Caco-2 (cell line): Measurements from ENCODE around the gene SFRP5. TPM values are rescaled to one million over a fixed set of nuclear protein-coding genes. Genes with fewer than 3 reads are reported as not detected.

Experiments used
- BruUV-seq: library from RNA; stranded (reverse); fragments of 400-500 nt; replicated peaks from 2 replicates; lab custom pipeline; 2021; lab: Mats Ljungman, UMichigan
- CTCF ChIA-PET: fragments of 300-600 bp; sonication (Branson Sonifier 250); formaldehyde crosslinking; loops from one replicate; lab custom pipeline; 2022; ENCODE audit warnings: antibody characterized with exemption; lab: Charles Lee
- POLR2A ChIA-PET: fragments of 300-600 bp; sonication (Branson Sonifier 250); formaldehyde crosslinking; loops from one replicate; lab custom pipeline; 2022; ENCODE audit warnings: antibody characterized with exemption; lab: Charles Lee
- DNase-seq, 2 experiments: peaks; one replicate each; pipeline versions ENCODE4 v3.0.0 to v3.0.0-alpha.2; 2020 to 2022
- H3K27me3 ChIP-seq: replicated peaks from 2 replicates; pipeline ENCODE4 v1.6.0; 2011; ENCODE audit warnings: low read length; ENCODE audit not compliant: control insufficient read depth, insufficient read depth
- H3K36me3 ChIP-seq: 2 replicates; pipeline ENCODE4 v1.5.1; 2011; ENCODE audit warnings: low read length; ENCODE audit not compliant: control insufficient read depth, insufficient read depth
- H3K4me1 ChIP-seq: fragments of 250-450 bp; sonication (Bioruptor Pico); 2 replicates; pipeline ENCODE4 v1.5.1; 2020; ENCODE audit warnings: mild to moderate bottlenecking
- H3K4me3 ChIP-seq: 2 replicates; pipeline ENCODE4 v1.5.1; 2011; ENCODE audit warnings: low read depth, mild to moderate bottlenecking, control low read depth, low read length
- H3K9me3 ChIP-seq: fragments of 250-450 bp; sonication (Bioruptor Pico); 2 replicates; pipeline ENCODE4 v1.5.1; 2020; ENCODE audit warnings: mild to moderate bottlenecking, moderate library complexity
- H3K27ac Mint-ChIP-seq: one replicate; pipeline ENCODE4 v1.8.0; 2022; ENCODE audit warnings: mixed read lengths; ENCODE audit not compliant: unreplicated experiment
- H3K27me3 Mint-ChIP-seq: one replicate; pipeline ENCODE4 v1.8.0; 2022; ENCODE audit warnings: mixed read lengths; ENCODE audit not compliant: insufficient read depth, unreplicated experiment
- H3K36me3 Mint-ChIP-seq: one replicate; pipeline ENCODE4 v1.8.0; 2022; ENCODE audit warnings: mild to moderate bottlenecking, mixed read lengths; ENCODE audit not compliant: insufficient read depth, unreplicated experiment
- H3K4me1 Mint-ChIP-seq: one replicate; pipeline ENCODE4 v1.8.0; 2022; ENCODE audit warnings: low read depth, mixed read lengths; ENCODE audit not compliant: unreplicated experiment
- H3K4me3 Mint-ChIP-seq: one replicate; pipeline ENCODE4 v1.8.0; 2022; ENCODE audit warnings: mild to moderate bottlenecking, moderate library complexity, mixed read lengths; ENCODE audit not compliant: unreplicated experiment
- H3K9me3 Mint-ChIP-seq: one replicate; pipeline ENCODE4 v1.8.0; 2022; ENCODE audit warnings: mixed read lengths; ENCODE audit not compliant: unreplicated experiment
- intact Hi-C: fragments of 100-400 bp; cut with micrococcal nuclease; formaldehyde crosslinking; loops from one replicate; pipeline ENCODE4 v1.10.0; 2022; ENCODE audit not compliant: unreplicated experiment
- total RNA-seq: library from RNA; stranded (reverse); gene quantifications from 2 replicates; pipeline ENCODE4 v1.2.3, GENCODE V29; 2022
- TF ChIP-seq, protein P1 (sequence below), 2 experiments: fragments of 200-600 bp in 1 of 2; IDR thresholded peaks; 1 replicate in 1 of 2; 2 replicates in 1 of 2; pipeline versions ENCODE4 v1.5.1 to v1.8.0; 2011 to 2022; ENCODE audit warnings: antibody characterized with exemption in 1 of 2, control low read depth in 1 of 2, inconsistent platforms in 1 of 2, low read depth in 1 of 2, low read length in 1 of 2, mild to moderate bottlenecking in 1 of 2, moderate library complexity in 1 of 2; ENCODE audit not compliant: insufficient read depth in 1 of 2, severe bottlenecking in 1 of 2, unreplicated experiment in 1 of 2

Gene SFRP5
- total RNA-seq, 1 experiment from 2014 or later, result 1.1 TPM

GRCh38 chr10:97721871-97722780 is 49.7 kb downstream of the SFRP5 start:
- Mint-ChIP-seq H3K27me3 (no peaks in the 10 kb centered on the region), H3K36me3 (peaks cover 4% of the 10 kb centered on the region), H3K27ac (no peak overlapping the region), H3K4me1 (peaks cover 21% of the 10 kb centered on the region), H3K4me3 (no peak overlapping the region), H3K9me3 (no peaks in the 10 kb centered on the region)
- ChIA-PET CTCF (interaction anchor here (1.1 kb wide), 1 partner anchor 20 kb away, joined by 4 read pairs; no protein-coding TSS in a partner anchor), POLR2A (interaction anchor here (0.6 kb wide), 1 partner anchor 146 kb away, joined by 3 read pairs; no protein-coding TSS in a partner anchor)
- 0 out of 2 replicates have a peak, but pooled peaks cover 5% of the 10 kb centered on the region for H3K4me1 ChIP-seq
- H3K36me3 ChIP-seq, result no peaks in the 10 kb centered on the region
- no peak for DNase-seq
- H3K27me3 ChIP-seq, result no peaks in the 10 kb centered on the region
- no peaks in the 10 kb centered on the region for H3K9me3 ChIP-seq
- H3K4me3 ChIP-seq, result no peak overlapping the region
- no TSS peak for BruUV-seq
- TF ChIP-seq, protein P1, sequence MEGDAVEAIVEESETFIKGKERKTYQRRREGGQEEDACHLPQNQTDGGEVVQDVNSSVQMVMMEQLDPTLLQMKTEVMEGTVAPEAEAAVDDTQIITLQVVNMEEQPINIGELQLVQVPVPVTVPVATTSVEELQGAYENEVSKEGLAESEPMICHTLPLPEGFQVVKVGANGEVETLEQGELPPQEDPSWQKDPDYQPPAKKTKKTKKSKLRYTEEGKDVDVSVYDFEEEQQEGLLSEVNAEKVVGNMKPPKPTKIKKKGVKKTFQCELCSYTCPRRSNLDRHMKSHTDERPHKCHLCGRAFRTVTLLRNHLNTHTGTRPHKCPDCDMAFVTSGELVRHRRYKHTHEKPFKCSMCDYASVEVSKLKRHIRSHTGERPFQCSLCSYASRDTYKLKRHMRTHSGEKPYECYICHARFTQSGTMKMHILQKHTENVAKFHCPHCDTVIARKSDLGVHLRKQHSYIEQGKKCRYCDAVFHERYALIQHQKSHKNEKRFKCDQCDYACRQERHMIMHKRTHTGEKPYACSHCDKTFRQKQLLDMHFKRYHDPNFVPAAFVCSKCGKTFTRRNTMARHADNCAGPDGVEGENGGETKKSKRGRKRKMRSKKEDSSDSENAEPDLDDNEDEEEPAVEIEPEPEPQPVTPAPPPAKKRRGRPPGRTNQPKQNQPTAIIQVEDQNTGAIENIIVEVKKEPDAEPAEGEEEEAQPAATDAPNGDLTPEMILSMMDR (IDR thresholded peaks at IDR 0.05; ENCODE audit: insufficient read depth in 1 of 2, low read depth in 1 of 2, low read length in 1 of 2, severe bottlenecking in 1 of 2, unreplicated experiment in 1 of 2), result no peak
- intact Hi-C loops, result no loop called here

DNA sequence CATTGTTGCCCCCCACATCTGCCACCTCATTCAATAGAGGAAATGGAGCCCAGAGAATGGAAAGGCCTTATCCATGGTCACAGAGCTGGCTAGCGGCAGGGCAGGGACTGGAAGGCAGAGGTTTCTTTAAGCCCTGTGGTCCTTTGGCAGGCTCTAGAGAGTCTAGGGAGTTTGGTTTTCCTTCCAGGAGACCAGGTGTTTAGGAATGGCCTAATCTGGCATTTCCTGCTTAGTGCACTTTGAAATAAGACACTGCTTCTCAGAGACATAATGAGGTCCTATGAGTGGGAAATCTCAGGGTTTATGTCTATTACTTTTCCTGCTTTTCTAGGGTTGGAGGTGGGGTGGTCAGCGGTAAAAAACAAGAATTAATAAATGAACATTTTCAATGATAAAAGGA is 52.2 kb downstream of the SFRP5 start:
- Mint-ChIP-seq H3K4me3 (no peak overlapping the region), H3K4me1 (peaks cover 17% of the 10 kb centered on the region), H3K27ac (no peak overlapping the region), H3K9me3 (no peaks in the 10 kb centered on the region), H3K36me3 (peaks cover 9% of the 10 kb centered on the region), H3K27me3 (no peaks in the 10 kb centered on the region)
- Histone ChIP-seq H3K9me3 (no peaks in the 10 kb centered on the region), H3K4me1 (peaks cover 13% of the 10 kb centered on the region; the same call in 1 of the 2 replicates), H3K36me3 (no peaks in the 10 kb centered on the region), H3K4me3 (no peak overlapping the region), H3K27me3 (no peaks in the 10 kb centered on the region)
- ChIA-PET CTCF (interaction anchor here (0.8 to 2.6 kb wide), 2 partner anchors 10 to 11 kb away, joined by 3 to 8 read pairs; no protein-coding TSS in a partner anchor), POLR2A (no interaction called here)
- intact Hi-C loops, result loop anchor here (5.0 kb wide), 1 partner anchor 37 kb away; no protein-coding TSS in a partner anchor
- BruUV-seq, result no TSS peak
- TF ChIP-seq, protein P1 (IDR thresholded peaks at IDR 0.05; ENCODE audit: insufficient read depth in 1 of 2, low read depth in 1 of 2, low read length in 1 of 2, severe bottlenecking in 1 of 2, unreplicated experiment in 1 of 2), result no peak
- no peak for DNase-seq

DNA sequence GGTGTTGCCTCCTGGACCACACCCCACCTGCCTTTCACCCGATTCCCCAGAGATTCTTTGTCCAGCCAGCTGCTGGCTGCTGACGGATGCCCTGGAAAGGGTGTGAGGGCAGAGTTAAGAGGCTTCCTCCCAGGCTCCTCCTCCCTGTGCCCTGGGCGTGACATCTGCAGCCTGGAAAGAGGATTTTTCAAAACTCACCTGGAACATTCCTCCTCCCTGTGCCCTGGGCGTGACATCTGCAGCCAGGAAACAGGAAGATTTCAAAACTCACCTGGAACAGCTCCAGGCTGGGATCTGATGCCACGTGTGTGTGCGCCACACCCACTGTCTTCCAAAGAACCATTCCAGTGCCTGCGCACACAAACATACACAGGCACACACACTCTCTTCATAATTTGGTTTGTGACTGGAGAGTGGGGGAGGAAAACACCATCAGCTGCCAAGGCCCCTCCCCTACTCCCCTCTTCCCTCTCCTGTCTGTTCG is 53.1 kb downstream of the SFRP5 start:
- Mint-ChIP-seq H3K27me3 (no peaks in the 10 kb centered on the region), H3K36me3 (peaks cover 17% of the 10 kb centered on the region), H3K4me1 (peaks cover 11% of the 10 kb centered on the region), H3K9me3 (no peaks in the 10 kb centered on the region), H3K4me3 (no peak overlapping the region), H3K27ac (no peak overlapping the region)
- H3K9me3 ChIP-seq, result no peaks in the 10 kb centered on the region
- no peaks in the 10 kb centered on the region for H3K27me3 ChIP-seq
- peak; percentile 50 to 77 for DNase-seq
- CTCF ChIA-PET, result interaction anchor here (0.8 to 2.6 kb wide), 2 partner anchors 9 to 12 kb away, joined by 3 to 8 read pairs; no protein-coding TSS in a partner anchor
- no TSS peak for BruUV-seq
- H3K4me3 ChIP-seq, result no peak overlapping the region
- peaks cover 13% of the 10 kb centered on the region; the same call in 1 of the 2 replicates for H3K4me1 ChIP-seq
- no peaks in the 10 kb centered on the region for H3K36me3 ChIP-seq
- TF ChIP-seq, protein P1 (IDR thresholded peaks at IDR 0.05; ENCODE audit: insufficient read depth in 1 of 2, low read depth in 1 of 2, low read length in 1 of 2, severe bottlenecking in 1 of 2, unreplicated experiment in 1 of 2), result no peak
- POLR2A ChIA-PET, result no interaction called here
- intact Hi-C loops, result loop anchor here (5.0 kb wide), 1 partner anchor 36 kb away; no protein-coding TSS in a partner anchor
